Effector memory CD8-positive, alpha-beta T cell (primary cell): ENCODE data around the gene MRTFB.
A peak's percentile ranks its signal among the peaks of the same experiment; 100 is the strongest.

Experiments
- ATAC-seq: fragments of 150-1000 bp; cut with Tn5 transposase; replicated peaks from 2 replicates; pipeline ENCODE4 v1.10.0; 2021; ENCODE audit warnings: mild to moderate bottlenecking, moderate library complexity
- DNase-seq, 3 experiments: peaks; one replicate each; pipeline ENCODE4 v3.0.0; 2021
- H3K27ac Mint-ChIP-seq, 2 donors: one replicate each; pipeline ENCODE4 v1.8.0; 2022; ENCODE audit warnings: mild to moderate bottlenecking in 2 of 2, mixed read lengths in 2 of 2, moderate library complexity in 2 of 2
- H3K27me3 Mint-ChIP-seq, 2 donors: one replicate each; pipeline ENCODE4 v1.8.0; 2022; ENCODE audit warnings: mixed read lengths in 2 of 2
- H3K36me3 Mint-ChIP-seq: one replicate; pipeline ENCODE4 v1.8.0; 2022; ENCODE audit warnings: mild to moderate bottlenecking, moderate library complexity, mixed read lengths; ENCODE audit not compliant: insufficient read depth
- H3K4me1 Mint-ChIP-seq, 2 donors: one replicate each; pipeline ENCODE4 v1.8.0; 2022; ENCODE audit warnings: low read depth in 2 of 2, mixed read lengths in 2 of 2
- H3K4me3 Mint-ChIP-seq, 2 donors: one replicate each; pipeline ENCODE4 v1.8.0; 2022; ENCODE audit warnings: mild to moderate bottlenecking in 2 of 2, mixed read lengths in 2 of 2, moderate library complexity in 2 of 2
- H3K9me3 Mint-ChIP-seq, 2 donors: one replicate each; pipeline ENCODE4 v1.8.0; 2022; ENCODE audit warnings: mixed read lengths in 2 of 2

The MRTFB gene

GRCh38 chr16:14307059-14307526, 236.0 kb downstream of the MRTFB start:
- Mint-ChIP-seq H3K27me3 (peaks cover 0 to 39% of the 10 kb centered on the region in 2 donors), H3K4me1 (peaks cover 6 to 11% of the 10 kb centered on the region in 2 donors), H3K36me3 (peaks cover 5% of the 10 kb centered on the region), H3K27ac (no peak overlapping the region), H3K4me3 (no peak overlapping the region), H3K9me3 (no peaks in the 10 kb centered on the region)
- ATAC-seq, result no peak
- no peak for DNase-seq

GRCh38 chr16:14307527-14308367, 236.6 kb downstream of the MRTFB start:
- Mint-ChIP-seq H3K27me3 (peaks cover 0 to 37% of the 10 kb centered on the region in 2 donors), H3K36me3 (peaks cover 5% of the 10 kb centered on the region), H3K4me3 (no peak overlapping the region), H3K9me3 (no peaks in the 10 kb centered on the region), H3K27ac (no peak overlapping the region), H3K4me1 (peaks cover 6 to 11% of the 10 kb centered on the region in 2 donors)
- DNase-seq (no peak), ATAC-seq (no peak)

GRCh38 chr16:14308368-14308723, 237.2 kb downstream of the MRTFB start:
- H3K36me3 Mint-ChIP-seq, result peaks cover 5% of the 10 kb centered on the region
- no peak overlapping the region for H3K4me3 Mint-ChIP-seq
- peaks cover 5 to 11% of the 10 kb centered on the region in 2 donors for H3K4me1 Mint-ChIP-seq
- no peak for DNase-seq
- H3K27me3 Mint-ChIP-seq, result peaks cover 0 to 31% of the 10 kb centered on the region in 2 donors
- no peak overlapping the region for H3K27ac Mint-ChIP-seq
- no peaks in the 10 kb centered on the region for H3K9me3 Mint-ChIP-seq
- no peak for ATAC-seq

GRCh38 chr16:14309001-14309886, 238.1 kb downstream of the MRTFB start:
- H3K36me3 Mint-ChIP-seq, result peaks cover 5% of the 10 kb centered on the region
- H3K27me3 Mint-ChIP-seq, result peaks cover 0 to 22% of the 10 kb centered on the region in 2 donors
- no peak for ATAC-seq
- no peak for DNase-seq
- peak overlapping the region; percentile 59 to 65 for H3K4me3 Mint-ChIP-seq
- H3K4me1 Mint-ChIP-seq, result peaks cover 5 to 11% of the 10 kb centered on the region in 2 donors
- H3K27ac Mint-ChIP-seq, result peak overlapping the region; percentile 81 to 88
- H3K9me3 Mint-ChIP-seq, result no peaks in the 10 kb centered on the region

- no peak for ATAC-seq
- no peaks in the 10 kb centered on the region for H3K9me3 Mint-ChIP-seq
- no peak for DNase-seq
- peak overlapping the region; percentile 59 to 65 for H3K4me3 Mint-ChIP-seq
- H3K27ac Mint-ChIP-seq, result peak overlapping the region; percentile 81 to 88
- H3K36me3 Mint-ChIP-seq, result peaks cover 5% of the 10 kb centered on the region
- peaks cover 0 to 15% of the 10 kb centered on the region in 2 donors for H3K27me3 Mint-ChIP-seq
- H3K4me1 Mint-ChIP-seq, result peaks cover 5 to 11% of the 10 kb centered on the region in 2 donors
Measured at GRCh38 chr16:14309906-14310305, 238.8 kb downstream of the MRTFB start.

- peaks cover 0 to 11% of the 10 kb centered on the region in 2 donors for H3K27me3 Mint-ChIP-seq
- H3K4me3 Mint-ChIP-seq, result no peak overlapping the region
- H3K9me3 Mint-ChIP-seq, result no peaks in the 10 kb centered on the region
- DNase-seq, result no peak
- H3K36me3 Mint-ChIP-seq, result peaks cover 5% of the 10 kb centered on the region
- peaks cover 5 to 11% of the 10 kb centered on the region in 2 donors for H3K4me1 Mint-ChIP-seq
- ATAC-seq, result no peak
- H3K27ac Mint-ChIP-seq, result no peak overlapping the region
Measured at GRCh38 chr16:14310519-14310991, 239.4 kb downstream of the MRTFB start.

- H3K27ac Mint-ChIP-seq, result no peak overlapping the region
- no peak for DNase-seq
- no peak for ATAC-seq
- H3K4me3 Mint-ChIP-seq, result no peak overlapping the region
- peaks cover 2% of the 10 kb centered on the region for H3K36me3 Mint-ChIP-seq
- H3K9me3 Mint-ChIP-seq, result no peaks in the 10 kb centered on the region
- H3K4me1 Mint-ChIP-seq, result peaks cover 4 to 7% of the 10 kb centered on the region in 2 donors
- peaks cover 0 to 7% of the 10 kb centered on the region in 2 donors for H3K27me3 Mint-ChIP-seq
Measured at GRCh38 chr16:14314116-14314515, 243.0 kb downstream of the MRTFB start.

GRCh38 chr16:14315683-14316320, 244.7 kb downstream of the MRTFB start:
- H3K36me3 Mint-ChIP-seq, result no peaks in the 10 kb centered on the region
- DNase-seq (no peak), ATAC-seq (no peak)
- H3K4me1 Mint-ChIP-seq, result no peaks in the 10 kb centered on the region
- H3K27me3 Mint-ChIP-seq, result no peaks in the 10 kb centered on the region
- H3K9me3 Mint-ChIP-seq, result no peaks in the 10 kb centered on the region
- no peak overlapping the region for H3K4me3 Mint-ChIP-seq
- no peak overlapping the region for H3K27ac Mint-ChIP-seq
